ENCODE results near the gene ZNF48. TPM values are rescaled to one million over a fixed set of nuclear protein-coding genes. Genes with fewer than 3 reads are reported as not detected.

The ZNF48 gene
- total RNA-seq, 2 donors from 2014 or later = 10.9 to 11.1 TPM

DNA sequence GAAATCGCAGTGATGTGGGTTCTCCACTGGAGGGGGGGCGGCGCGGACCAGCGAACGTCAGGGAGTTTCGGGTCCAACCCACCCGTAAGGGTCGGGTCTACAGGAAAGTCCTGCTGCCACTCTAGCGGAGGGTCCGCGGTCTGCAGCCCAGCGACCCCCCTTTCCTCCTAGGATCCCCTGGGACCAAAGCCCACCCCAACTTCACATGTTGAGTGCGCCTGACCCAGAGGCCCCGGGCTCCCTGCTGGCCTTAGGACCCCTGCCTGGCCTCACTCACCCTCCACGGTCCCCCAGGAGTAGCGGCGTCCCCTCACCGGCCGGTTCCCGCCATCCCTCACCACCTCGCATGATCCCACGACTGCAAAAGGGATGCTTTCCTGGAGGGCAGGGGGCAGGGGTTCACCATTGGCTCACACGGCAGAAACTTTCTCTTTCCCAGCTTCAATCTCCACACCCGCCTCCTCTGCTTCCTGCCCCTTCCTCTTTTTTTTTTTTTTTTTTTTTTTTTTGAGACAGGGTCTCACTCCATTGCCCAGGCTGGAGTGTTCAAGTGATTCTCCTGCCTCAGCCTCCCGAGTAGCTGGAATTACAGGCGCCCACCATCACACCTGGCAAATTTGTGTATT lies 15.9 kb upstream of the ZNF48 start:
- TF ChIP-seq, protein P1, sequence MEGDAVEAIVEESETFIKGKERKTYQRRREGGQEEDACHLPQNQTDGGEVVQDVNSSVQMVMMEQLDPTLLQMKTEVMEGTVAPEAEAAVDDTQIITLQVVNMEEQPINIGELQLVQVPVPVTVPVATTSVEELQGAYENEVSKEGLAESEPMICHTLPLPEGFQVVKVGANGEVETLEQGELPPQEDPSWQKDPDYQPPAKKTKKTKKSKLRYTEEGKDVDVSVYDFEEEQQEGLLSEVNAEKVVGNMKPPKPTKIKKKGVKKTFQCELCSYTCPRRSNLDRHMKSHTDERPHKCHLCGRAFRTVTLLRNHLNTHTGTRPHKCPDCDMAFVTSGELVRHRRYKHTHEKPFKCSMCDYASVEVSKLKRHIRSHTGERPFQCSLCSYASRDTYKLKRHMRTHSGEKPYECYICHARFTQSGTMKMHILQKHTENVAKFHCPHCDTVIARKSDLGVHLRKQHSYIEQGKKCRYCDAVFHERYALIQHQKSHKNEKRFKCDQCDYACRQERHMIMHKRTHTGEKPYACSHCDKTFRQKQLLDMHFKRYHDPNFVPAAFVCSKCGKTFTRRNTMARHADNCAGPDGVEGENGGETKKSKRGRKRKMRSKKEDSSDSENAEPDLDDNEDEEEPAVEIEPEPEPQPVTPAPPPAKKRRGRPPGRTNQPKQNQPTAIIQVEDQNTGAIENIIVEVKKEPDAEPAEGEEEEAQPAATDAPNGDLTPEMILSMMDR (IDR thresholded peaks at IDR 0.05) = peak; percentile 12
- H3K27ac ChIP-seq = peak overlapping the region; percentile 55 to 100
- no peak for DNase-seq (ENCODE audit: low spot score)
- H3K9me3 ChIP-seq = no peaks in the 10 kb centered on the region
- no peaks in the 10 kb centered on the region for H3K36me3 ChIP-seq
- H3K4me1 ChIP-seq (ENCODE audit: control insufficient read depth in 1 of 2, low read depth in 2 of 2) = peaks cover 7 to 19% of the 10 kb centered on the region in 2 donors
- ATAC-seq (ENCODE audit: insufficient number of reproducible peaks, low FRiP score, low read depth) = no peak
- H3K27me3 ChIP-seq (replicated peaks; ENCODE audit: insufficient read depth) = no peaks in the 10 kb centered on the region
- H3K4me3 ChIP-seq = peak overlapping the region; percentile 96

DNA sequence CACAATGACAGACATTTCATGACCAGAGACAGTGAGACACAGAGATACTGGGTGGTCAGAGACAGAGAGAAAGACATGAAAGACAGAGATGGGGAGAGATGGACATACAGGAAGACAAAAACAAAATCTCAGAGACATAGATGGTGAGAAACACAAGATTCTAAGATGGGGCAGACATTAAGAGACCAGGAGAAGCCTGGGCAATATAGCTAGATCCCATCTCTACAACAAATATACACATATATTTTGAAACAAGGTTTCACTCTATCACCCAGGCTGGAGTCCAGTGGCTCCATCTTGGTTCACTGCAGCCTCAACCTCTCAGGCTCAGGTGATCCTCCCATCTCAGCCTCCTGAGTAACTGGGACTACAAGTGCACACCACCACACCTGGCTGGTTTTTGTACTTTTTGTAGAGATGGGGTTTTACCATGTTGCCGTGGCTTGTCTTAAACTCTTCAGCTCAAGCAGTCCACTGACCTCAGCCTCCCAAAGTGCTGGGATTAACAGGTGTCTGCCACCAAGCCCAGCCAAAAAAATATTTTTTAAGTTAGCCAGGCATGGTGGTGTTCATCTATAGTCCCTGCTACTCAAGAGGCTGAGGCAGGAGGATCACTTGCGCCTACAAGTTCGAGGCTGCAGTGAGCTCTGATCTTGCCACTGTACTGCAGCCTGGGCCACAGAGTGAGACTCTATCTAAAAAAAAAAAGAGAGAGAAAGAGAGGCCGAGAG lies 15.0 kb upstream of the ZNF48 start:
- Histone ChIP-seq H3K9me3 (no peaks in the 10 kb centered on the region), H3K4me1 (ENCODE audit: control insufficient read depth in 1 of 2, low read depth in 2 of 2) (peaks cover 7 to 19% of the 10 kb centered on the region in 2 donors), H3K27me3 (replicated peaks; ENCODE audit: insufficient read depth) (no peaks in the 10 kb centered on the region), H3K36me3 (no peaks in the 10 kb centered on the region), H3K27ac (no peak overlapping the region), H3K4me3 (no peak overlapping the region)
- DNase-seq (ENCODE audit: low spot score) (no peak), ATAC-seq (ENCODE audit: insufficient number of reproducible peaks, low FRiP score, low read depth) (no peak)
- TF ChIP-seq, protein P1 (IDR thresholded peaks at IDR 0.05) = no peak

DNA sequence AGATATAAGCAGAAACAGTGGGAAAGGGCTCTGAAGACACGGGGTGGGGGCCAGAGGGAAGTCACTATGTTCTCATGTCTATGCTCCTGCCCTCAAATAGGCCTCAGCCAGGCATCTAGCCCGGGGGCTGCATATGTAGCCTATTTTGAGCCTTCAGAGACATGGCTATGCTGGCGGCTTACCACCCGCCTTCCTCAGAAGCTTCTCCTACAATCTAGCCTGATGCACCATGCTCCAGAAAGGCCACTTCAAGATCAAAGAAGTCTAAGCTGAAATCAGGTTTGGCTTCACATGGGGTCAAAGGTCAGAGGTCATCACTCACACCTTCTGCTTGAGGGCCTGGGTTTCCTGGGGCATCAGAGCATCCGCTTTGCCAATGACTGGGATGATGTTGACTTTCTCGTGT lies 14.4 kb upstream of the ZNF48 start:
- TF ChIP-seq, protein P1 (IDR thresholded peaks at IDR 0.05) = no peak
- ATAC-seq (ENCODE audit: insufficient number of reproducible peaks, low FRiP score, low read depth) = no peak
- DNase-seq (ENCODE audit: low spot score) = no peak
- peaks cover 7 to 19% of the 10 kb centered on the region in 2 donors for H3K4me1 ChIP-seq (ENCODE audit: control insufficient read depth in 1 of 2, low read depth in 2 of 2)
- no peaks in the 10 kb centered on the region for H3K36me3 ChIP-seq
- H3K9me3 ChIP-seq = no peaks in the 10 kb centered on the region
- no peaks in the 10 kb centered on the region for H3K27me3 ChIP-seq (replicated peaks; ENCODE audit: insufficient read depth)
- no peak overlapping the region for H3K27ac ChIP-seq
- H3K4me3 ChIP-seq = no peak overlapping the region

DNA sequence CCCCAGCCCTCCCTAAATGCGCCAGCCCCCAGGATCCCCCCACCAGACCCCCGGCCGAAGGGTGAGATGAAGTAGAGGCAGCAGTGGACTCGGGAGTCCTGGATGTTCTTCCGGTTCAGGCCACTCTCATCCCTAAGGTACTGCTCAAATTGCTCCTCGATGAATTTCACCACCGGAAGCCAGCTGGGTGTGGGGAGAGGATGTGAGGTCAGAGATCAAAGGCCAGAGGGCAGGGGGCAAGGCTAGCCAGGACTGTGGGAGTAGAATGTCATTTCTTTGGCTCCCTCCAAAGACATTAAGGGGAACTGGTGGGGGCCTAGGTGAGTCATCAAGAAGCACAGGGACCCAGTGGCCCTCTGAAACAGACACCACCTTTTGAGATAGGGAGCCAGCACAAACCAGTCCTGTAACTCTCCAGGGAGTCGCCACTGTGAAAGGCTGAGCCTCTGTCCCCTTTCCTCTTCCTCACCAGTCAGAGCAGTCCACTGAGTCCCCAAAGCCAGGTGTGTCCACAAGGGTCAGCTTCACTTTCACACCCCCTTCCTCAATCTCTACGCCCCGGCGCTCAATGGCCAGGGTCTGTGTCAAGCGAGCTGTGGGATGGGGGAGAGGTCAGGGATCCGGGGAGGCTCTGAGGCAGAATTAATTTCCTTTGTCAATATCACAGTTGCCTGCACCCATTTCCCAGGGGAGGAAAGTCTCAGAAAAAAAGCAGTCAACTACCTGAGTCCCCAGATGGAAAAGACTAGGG lies 13.8 kb upstream of the ZNF48 start:
- TF ChIP-seq, protein P1 (IDR thresholded peaks at IDR 0.05) = no peak
- ATAC-seq (ENCODE audit: insufficient number of reproducible peaks, low FRiP score, low read depth) = no peak
- Histone ChIP-seq H3K9me3 (no peaks in the 10 kb centered on the region), H3K4me1 (ENCODE audit: control insufficient read depth in 1 of 2, low read depth in 2 of 2) (peaks cover 7 to 19% of the 10 kb centered on the region in 2 donors), H3K27ac (no peak overlapping the region), H3K27me3 (replicated peaks; ENCODE audit: insufficient read depth) (no peaks in the 10 kb centered on the region), H3K4me3 (no peak overlapping the region), H3K36me3 (no peaks in the 10 kb centered on the region)
- DNase-seq (ENCODE audit: low spot score) = no peak
